ENCODE data around the gene MGARP.

DNA sequence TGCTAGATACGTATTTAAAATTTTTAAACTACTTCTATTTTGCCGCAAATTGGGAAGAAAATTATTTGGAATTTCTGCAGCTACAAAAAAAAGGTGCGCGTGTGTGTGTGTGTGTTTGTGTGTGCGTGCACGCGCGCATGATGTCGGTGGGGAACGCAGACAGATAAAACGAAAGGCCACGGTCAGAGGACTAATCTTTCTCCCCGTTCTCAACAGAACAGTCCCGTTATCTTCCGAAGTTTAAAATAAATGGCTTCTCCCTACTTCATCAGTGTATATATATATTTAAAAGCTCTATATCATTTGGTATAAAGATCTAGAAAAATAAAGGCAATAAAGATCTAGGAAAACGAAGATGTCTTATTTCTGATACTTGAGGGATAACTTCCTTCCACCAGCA, 1.5 kb downstream of the MGARP start:
- TF ChIP-seq, protein P1, sequence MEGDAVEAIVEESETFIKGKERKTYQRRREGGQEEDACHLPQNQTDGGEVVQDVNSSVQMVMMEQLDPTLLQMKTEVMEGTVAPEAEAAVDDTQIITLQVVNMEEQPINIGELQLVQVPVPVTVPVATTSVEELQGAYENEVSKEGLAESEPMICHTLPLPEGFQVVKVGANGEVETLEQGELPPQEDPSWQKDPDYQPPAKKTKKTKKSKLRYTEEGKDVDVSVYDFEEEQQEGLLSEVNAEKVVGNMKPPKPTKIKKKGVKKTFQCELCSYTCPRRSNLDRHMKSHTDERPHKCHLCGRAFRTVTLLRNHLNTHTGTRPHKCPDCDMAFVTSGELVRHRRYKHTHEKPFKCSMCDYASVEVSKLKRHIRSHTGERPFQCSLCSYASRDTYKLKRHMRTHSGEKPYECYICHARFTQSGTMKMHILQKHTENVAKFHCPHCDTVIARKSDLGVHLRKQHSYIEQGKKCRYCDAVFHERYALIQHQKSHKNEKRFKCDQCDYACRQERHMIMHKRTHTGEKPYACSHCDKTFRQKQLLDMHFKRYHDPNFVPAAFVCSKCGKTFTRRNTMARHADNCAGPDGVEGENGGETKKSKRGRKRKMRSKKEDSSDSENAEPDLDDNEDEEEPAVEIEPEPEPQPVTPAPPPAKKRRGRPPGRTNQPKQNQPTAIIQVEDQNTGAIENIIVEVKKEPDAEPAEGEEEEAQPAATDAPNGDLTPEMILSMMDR (IDR thresholded peaks at IDR 0.05 in 2 of 3, conservative IDR thresholded peaks at IDR 0.05 in 1 of 3; ENCODE audit: insufficient read depth in 2 of 3, low read depth in 1 of 3, low read length in 3 of 3), result no peak
- TF ChIP-seq POLR2A (conservative IDR thresholded peaks at IDR 0.05) (no peak), ZFX (CRISPR knock-in tag; IDR thresholded peaks at IDR 0.05) (no peak), CBX2 (IDR thresholded peaks at IDR 0.05; ENCODE audit: insufficient read depth, low read length, poor library complexity, severe bottlenecking) (no peak), POLR2AphosphoS5 (IDR thresholded peaks at IDR 0.05; ENCODE audit: control insufficient read depth, insufficient read depth, low read depth, low read length) (no peak)

Measured in K562 (cell line).